ENCODE measurements around the gene TMCC3.
"Not testable (repeated sequence)": the region's sequence is repeated elsewhere in the genome, so short reads cannot be mapped to it uniquely, and the experiment has no call there.

The TMCC3 gene

GRCh38 chr12:94650143-94651056 is at the start of gene TMCC3:
Gene TMCC3 (minus strand): TSS chr12:94650557. CDS start chr12:94650430, 127 bp downstream.
- DNase-seq (ENCODE audit: low spot score): no peak

GRCh38 chr12:94699801-94700200 is 49.4 kb upstream of the TMCC3 start:
- DNase-seq (ENCODE audit: low spot score): no peak

- no peak for DNase-seq (ENCODE audit: low spot score)
Observed at GRCh38 chr12:94698578-94698977, 48.2 kb upstream of the TMCC3 start.

GRCh38 chr12:94697631-94698030 is 47.3 kb upstream of the TMCC3 start:
- DNase-seq (ENCODE audit: low spot score): no peak

GRCh38 chr12:94694732-94695131 is 44.4 kb upstream of the TMCC3 start:
- DNase-seq (ENCODE audit: low spot score): no peak

- not testable (repeated sequence) for DNase-seq (ENCODE audit: low spot score)
Observed at GRCh38 chr12:94692826-94693225, 42.5 kb upstream of the TMCC3 start.

- DNase-seq (ENCODE audit: low spot score): no peak
Observed at GRCh38 chr12:94690198-94690771, 39.9 kb upstream of the TMCC3 start.

- DNase-seq (ENCODE audit: low spot score): no peak
Observed at GRCh38 chr12:94689646-94690036, 39.3 kb upstream of the TMCC3 start.

GRCh38 chr12:94689002-94689645 is 38.8 kb upstream of the TMCC3 start:
- DNase-seq (ENCODE audit: low spot score): no peak

GRCh38 chr12:94687891-94688290 is 37.5 kb upstream of the TMCC3 start:
- no peak for DNase-seq (ENCODE audit: low spot score)

- DNase-seq (ENCODE audit: low spot score): no peak
Observed at GRCh38 chr12:94686834-94687628, 36.7 kb upstream of the TMCC3 start.

GRCh38 chr12:94684416-94685142 is 34.2 kb upstream of the TMCC3 start:
- DNase-seq (ENCODE audit: low spot score): no peak

- DNase-seq (ENCODE audit: low spot score): no peak
Observed at GRCh38 chr12:94679554-94680195, 29.3 kb upstream of the TMCC3 start.

GRCh38 chr12:94678849-94679248 is 28.5 kb upstream of the TMCC3 start:
- DNase-seq (ENCODE audit: low spot score): no peak

- no peak for DNase-seq (ENCODE audit: low spot score)
Observed at GRCh38 chr12:94678379-94678778, 28.0 kb upstream of the TMCC3 start.

- no peak for DNase-seq (ENCODE audit: low spot score)
Observed at GRCh38 chr12:94677778-94678177, 27.4 kb upstream of the TMCC3 start.

- no peak for DNase-seq (ENCODE audit: low spot score)
Observed at GRCh38 chr12:94676922-94677321, 26.6 kb upstream of the TMCC3 start.

- DNase-seq (ENCODE audit: low spot score): no peak
Observed at GRCh38 chr12:94676031-94676641, 25.8 kb upstream of the TMCC3 start.

GRCh38 chr12:94674835-94675234 is 24.5 kb upstream of the TMCC3 start:
- no peak for DNase-seq (ENCODE audit: low spot score)

- DNase-seq (ENCODE audit: low spot score): no peak
Observed at GRCh38 chr12:94674051-94674451, 23.7 kb upstream of the TMCC3 start.

GRCh38 chr12:94673496-94673895 is 23.1 kb upstream of the TMCC3 start:
- DNase-seq (ENCODE audit: low spot score): no peak

All from COLO829 (cell line).